A673 (cell line): Measurements from ENCODE around the gene DCUN1D3.

Experiments
- CTCF ChIP-seq: fragments of 300-800, 200-600 bp; sonication (generic); conservative IDR thresholded peaks from 2 replicates; pipeline ENCODE4 v1.5.1; 2017; ENCODE audit warnings: low read depth, mild to moderate bottlenecking, antibody characterized with exemption, low read length, moderate library complexity, mixed read lengths
- EZH2 ChIP-seq: fragments of 200-600 bp; sonication (generic); IDR thresholded peaks from 2 replicates; pipeline ENCODE4 v1.6.1; 2017; ENCODE audit warnings: borderline replicate concordance, low read depth, mild to moderate bottlenecking, mixed read lengths, antibody characterized with exemption, low read length; ENCODE audit not compliant: poor library complexity, severe bottlenecking

DNA sequence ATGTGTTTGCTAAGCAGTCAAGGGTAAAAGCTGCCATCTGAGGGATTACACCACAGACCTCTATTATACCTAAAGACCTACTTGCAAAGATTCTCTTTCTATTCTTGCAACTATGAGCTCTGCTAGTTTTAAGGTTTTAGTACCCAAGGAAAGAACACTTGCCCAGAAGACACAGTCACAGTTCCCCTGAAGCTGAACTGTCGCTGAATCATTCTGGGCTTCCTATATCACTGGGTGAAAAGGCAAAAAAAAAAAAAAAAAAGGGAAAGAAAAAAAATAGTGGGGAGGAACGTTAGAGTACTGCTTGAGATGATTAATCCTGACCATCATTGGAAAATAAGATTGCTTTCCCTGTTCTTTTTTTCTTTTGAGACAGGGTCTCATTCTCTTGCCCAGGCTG is 38.3 kb upstream of the DCUN1D3 start:
- TF ChIP-seq EZH2 (no peak), CTCF (no peak)
